K562 (cell line): ENCODE data around the gene EGFR. TPM values are rescaled to one million over a fixed set of nuclear protein-coding genes. Genes with fewer than 3 reads are reported as not detected.

Experiments
- ATAC-seq: fragments of 200-7000 bp; cut with Tn5 transposase; 3 replicates; pipeline ENCODE4 v1.9.1; 2020; ENCODE audit warnings: moderate library complexity
- BruUV-seq: library from RNA; stranded (reverse); fragments of 400-500 nt; replicated peaks from 2 replicates; lab custom pipeline; 2021; lab: Mats Ljungman, UMichigan
- CTCF ChIA-PET: fragments of 300-600 bp; formaldehyde crosslinking; extraction: SDS; loops from one replicate; lab custom pipeline; 2021; ENCODE audit warnings: low intra/inter-chr PET ratio; lab: Yijun Ruan, JAX
- POLR2A ChIA-PET: fragments of 300-600, 350-650 bp; sonication (Branson Sonifier 250); formaldehyde crosslinking; extraction: SDS; loops from one replicate; lab custom pipeline; 2021; ENCODE audit warnings: antibody characterized with exemption, inconsistent platforms; lab: Yijun Ruan, JAX
- DNase-seq, 4 experiments: peaks; one replicate each; pipeline versions ENCODE4 v3.0.0 to v3.0.0-alpha.2; 2011 to 2018; ENCODE audit warnings: low spot score in 3 of 4, mixed read lengths in 3 of 4; ENCODE audit errors: extremely low read depth in 1 of 4
- FAIRE-seq: peaks from 2 replicates; lab custom pipeline; 2011; peaks lifted over from hg19 to GRCh38; lab: Jason Lieb, UNC
- H2AFZ ChIP-seq: 2 replicates; pipeline ENCODE4 v1.6.0; 2011; ENCODE audit warnings: low read depth, low read length, control low read depth, inconsistent platforms
- H3K27ac ChIP-seq: fragments of 200-600 bp; 3 replicates; pipeline ENCODE4 v1.8.0; 2011; ENCODE audit warnings: low read depth, mild to moderate bottlenecking, control low read depth, inconsistent platforms, low read length, moderate library complexity, mixed read lengths; ENCODE audit errors: extremely low read depth
- H3K27me3 ChIP-seq, 2 experiments: fragments of 300-600 bp in 1 of 2; 2 replicates in 1 of 2; 3 replicates in 1 of 2; pipeline versions ENCODE4 v1.6.0 to v1.8.0; 2011; ENCODE audit warnings: inconsistent platforms in 2 of 2, low read length in 2 of 2, mild to moderate bottlenecking in 1 of 2, mixed read lengths in 1 of 2, moderate library complexity in 1 of 2; ENCODE audit not compliant: control insufficient read depth in 2 of 2, insufficient read depth in 2 of 2
- H3K36me3 ChIP-seq: fragments of 300-600 bp; 3 replicates; pipeline ENCODE4 v1.8.0; 2011; ENCODE audit warnings: mild to moderate bottlenecking, low read length, inconsistent platforms; ENCODE audit not compliant: control insufficient read depth, insufficient read depth
- H3K4me1 ChIP-seq, 2 experiments: fragments of 200-600 bp in 1 of 2; replicated peaks in 1 of 2; 2 replicates in 1 of 2; 3 replicates in 1 of 2; pipeline versions ENCODE4 v1.5.1 to v1.8.0; 2011; ENCODE audit warnings: inconsistent platforms in 2 of 2, low read length in 2 of 2, mild to moderate bottlenecking in 1 of 2, mixed read lengths in 1 of 2, moderate library complexity in 1 of 2; ENCODE audit not compliant: control insufficient read depth in 2 of 2, insufficient read depth in 2 of 2
- H3K4me2 ChIP-seq: 2 replicates; pipeline ENCODE4 v1.6.1; 2011; ENCODE audit warnings: low read length, control low read depth, inconsistent platforms, mixed read lengths; ENCODE audit not compliant: insufficient read depth
- H3K4me3 ChIP-seq: fragments of 200-600 bp; sonication (generic), shearing (Covaris generic); 2 replicates; pipeline ENCODE4 v1.5.1; 2016; ENCODE audit warnings: control low read depth, inconsistent platforms
- H3K79me2 ChIP-seq: fragments of 200-600 bp; 3 replicates; pipeline ENCODE4 v1.8.0; 2011; ENCODE audit warnings: low read length, inconsistent platforms; ENCODE audit not compliant: control insufficient read depth, insufficient read depth
- H3K9ac ChIP-seq, 2 experiments: 2 replicates each; pipeline versions ENCODE4 v1.6.0 to v1.6.1; 2011; ENCODE audit warnings: low read depth in 2 of 2, low read length in 2 of 2, control low read depth in 1 of 2, inconsistent platforms in 1 of 2, mild to moderate bottlenecking in 1 of 2, mixed read lengths in 1 of 2; ENCODE audit not compliant: insufficient read depth in 1 of 2
- H3K9me1 ChIP-seq: one replicate; pipeline ENCODE4 v1.6.0; 2011; ENCODE audit warnings: inconsistent platforms, mild to moderate bottlenecking, low read length, moderate library complexity; ENCODE audit not compliant: control insufficient read depth, insufficient read depth
- H3K9me3 ChIP-seq: replicated peaks from 2 replicates; pipeline ENCODE4 v1.5.1; 2011; ENCODE audit warnings: low read depth, low read length, inconsistent platforms; ENCODE audit not compliant: control insufficient read depth, insufficient read depth
- H4K20me1 ChIP-seq: replicated peaks from 2 replicates; pipeline ENCODE4 v1.6.1; 2011; ENCODE audit warnings: low read length, inconsistent platforms, mixed read lengths; ENCODE audit not compliant: control insufficient read depth, insufficient read depth
- ARID3A ChIP-seq: IDR thresholded peaks from 2 replicates; pipeline ENCODE4 v1.6.1; 2012; ENCODE audit warnings: low read depth, low read length, improper control_type of control experiment, borderline replicate concordance
- ETV5 ChIP-seq: sonication (generic); formaldehyde crosslinking; IDR thresholded peaks from 2 replicates; pipeline ENCODE4 v1.4.0; 2020; ENCODE audit warnings: low read depth, mild to moderate bottlenecking, missing genetic modification reagents
- HDAC1 ChIP-seq, 2 experiments: fragments of 450-650 bp; IDR thresholded peaks; 2 replicates each; pipeline ENCODE4 v1.6.1; 2016 to 2017; ENCODE audit warnings: inconsistent platforms in 1 of 2, mild to moderate bottlenecking in 1 of 2, moderate library complexity in 1 of 2
- MGA ChIP-seq: fragments of 450-650 bp; IDR thresholded peaks from 2 replicates; pipeline ENCODE4 v1.6.1; 2016; ENCODE audit warnings: mild to moderate bottlenecking, moderate library complexity
- NCOA1 ChIP-seq: fragments of 450-650 bp; IDR thresholded peaks from 2 replicates; pipeline ENCODE4 v1.6.1; 2016; ENCODE audit warnings: low read depth
- SMAD2 ChIP-seq: fragments of 150-350 bp; IDR thresholded peaks from 2 replicates; pipeline ENCODE4 v1.6.1; 2014; ENCODE audit warnings: low read depth, mild to moderate bottlenecking, low read length
- SUPT5H ChIP-seq: fragments of 450-650 bp; IDR thresholded peaks from 2 replicates; pipeline ENCODE4 v1.6.1; 2016
- TBL1XR1 ChIP-seq, 2 experiments: IDR thresholded peaks; 2 replicates each; pipeline ENCODE4 v1.6.1; 2012; ENCODE audit warnings: improper control_type of control experiment in 2 of 2, low read length in 2 of 2, mild to moderate bottlenecking in 1 of 2
- TFAP4 ChIP-seq: sonication (generic); formaldehyde crosslinking; IDR thresholded peaks from 2 replicates; pipeline ENCODE4 v1.8.0; 2022; ENCODE audit warnings: missing genetic modification reagents, mild to moderate bottlenecking, moderate library complexity, borderline replicate concordance
- WGBS: fragments of 100-300 bp; shearing (Covaris generic); methylation state at CpG from one replicate; pipeline ENCODE4 v1.1.6; 2016; ENCODE audit warnings: low coverage, mixed read lengths; ENCODE audit not compliant: insufficient coverage; ENCODE audit errors: missing lambda C conversion rate; 5-methylcytosine and 5-hydroxymethylcytosine counted together
- in situ Hi-C: fragments of 300-500 bp; cut with MboI; formaldehyde crosslinking; loops from 4 replicates; pipeline ENCODE4 v1.15.0; 2018; ENCODE audit warnings: inconsistent platforms, mixed read lengths
- intact Hi-C: fragments of 100-400 bp; cut with micrococcal nuclease; formaldehyde crosslinking; loops from 2 replicates; pipeline ENCODE4 v1.14.2; 2022
- polyA plus RNA-seq, 8 experiments: library from polyadenylated mRNA; depleted of rRNA in 4 of 8; stranded (reverse) in 5 of 8; unstranded in 3 of 8; fragments of >200 nt; fragmentation: Nextera tagmentation in 2 of 8; fragmentation: Illumina TruSeq in 1 of 8; extraction: Ambion mirVana in 2 of 8; extraction: Trizol in 1 of 8; gene quantifications; 2 replicates each; pipeline versions ENCODE4 v1.2.1 to v1.2.3, GENCODE V29; 2011 to 2014; ENCODE audit warnings: inconsistent platforms in 1 of 8, missing spikeins in 1 of 8
- total RNA-seq, 7 experiments: library from RNA; depleted of rRNA in 6 of 7; stranded (reverse); fragments of >200 nt in 6 of 7; fragmentation: Illumina TruSeq in 2 of 7; extraction: Trizol in 2 of 7; gene quantifications; 2 replicates each; pipeline versions ENCODE4 v1.2.1 to v1.2.3, GENCODE V29; 2011 to 2021; ENCODE audit warnings: low replicate concordance in 1 of 7

EGFR gene
- total and polyA plus RNA-seq, 9 of the 15 experiments (the other 6 are each of a cell fraction or from before 2014, with no cell fraction given), result 0.13 TPM; not detected in 8

- in situ Hi-C loops (no loop called here), intact Hi-C loops (loop anchor here (5.0 to 10.0 kb wide), 2 partner anchors 78 to 610 kb away; no protein-coding TSS in a partner anchor)
- Histone ChIP-seq H3K36me3 (no peaks in the 10 kb centered on the region), H3K9ac (no peak overlapping the region), H3K27me3 (peaks cover 12 to 62% of the 10 kb centered on the region in 2 experiments), H2AFZ (no peak overlapping the region), H3K4me1 (no peaks in the 10 kb centered on the region), H3K79me2 (no peaks in the 10 kb centered on the region), H3K4me2 (no peak overlapping the region), H3K9me3 (no peaks in the 10 kb centered on the region), H3K9me1 (no peaks in the 10 kb centered on the region), H4K20me1 (no peaks in the 10 kb centered on the region), H3K27ac (no peak overlapping the region), H3K4me3 (no peak overlapping the region)
- no TSS peak for BruUV-seq
- POLR2A ChIA-PET, result no interaction called here
- ATAC-seq (no peak), DNase-seq (no peak), FAIRE-seq (no peak)
- CTCF ChIA-PET, result no interaction called here
- 0% methylated on average over 7 of the region's 7 CpGs for WGBS
- TF ChIP-seq NCOA1 (no peak), TFAP4 (CRISPR knock-in tag) (no peak), MGA (no peak), TBL1XR1 (IDR thresholded peaks at IDR 0.05; ENCODE audit: low read length in 2 of 2) (no peak), ETV5 (CRISPR knock-in tag) (no peak), SMAD2 (no peak), HDAC1 (IDR thresholded peaks at IDR 0.05) (no peak), SUPT5H (no peak), ARID3A (no peak)
Measured at GRCh38 chr7:55177068-55177530, 158.3 kb downstream of the EGFR start.
